HepG2 (cell line): ENCODE data around the gene FTL. TPM values are rescaled to one million over a fixed set of nuclear protein-coding genes. Genes with fewer than 3 reads are reported as not detected.

Source experiments
- ATAC-seq: fragments of 200-7000 bp; cut with Tn5 transposase; 3 replicates; pipeline ENCODE4 v1.9.1; 2020; ENCODE audit warnings: mild to moderate bottlenecking, moderate library complexity
- BruUV-seq: library from RNA; stranded (reverse); fragments of 400-500 nt; replicated peaks from 2 replicates; lab custom pipeline; 2021; lab: Mats Ljungman, UMichigan
- CTCF ChIA-PET: fragments of 300-600 bp; formaldehyde crosslinking; extraction: SDS; loops from one replicate; lab custom pipeline; 2021; ENCODE audit warnings: low total read pairs, inconsistent platforms, low intra/inter-chr PET ratio; lab: Yijun Ruan, JAX
- POLR2A ChIA-PET: fragments of 350-600 bp; sonication (Branson Sonifier 250); formaldehyde crosslinking; loops from one replicate; lab custom pipeline; 2020; ENCODE audit warnings: antibody characterized with exemption, inconsistent platforms; lab: Yijun Ruan, JAX
- DNase-seq: peaks from one replicate; pipeline ENCODE4 v3.0.0-alpha.2; 2015; ENCODE audit warnings: low spot score
- FAIRE-seq: peaks from 3 replicates; lab custom pipeline; 2011; peaks lifted over from hg19 to GRCh38; lab: Jason Lieb, UNC
- H2AFZ ChIP-seq: one replicate; pipeline ENCODE4 v1.6.1; 2011; ENCODE audit warnings: low read length, inconsistent platforms
- H3K27ac ChIP-seq: fragments of 300-600 bp; 3 replicates; pipeline ENCODE4 v1.8.0; 2011; ENCODE audit warnings: mixed run types, mild to moderate bottlenecking, mixed read lengths, low read length, inconsistent platforms; ENCODE audit not compliant: insufficient read depth; ENCODE audit errors: extremely low read length
- H3K27me3 ChIP-seq, 2 experiments: fragments of 200-600 bp in 1 of 2; 2 replicates in 1 of 2; 3 replicates in 1 of 2; pipeline versions ENCODE4 v1.6.0 to v1.8.0; 2011; ENCODE audit warnings: low read length in 2 of 2, mild to moderate bottlenecking in 2 of 2, moderate library complexity in 2 of 2, inconsistent platforms in 1 of 2; ENCODE audit not compliant: insufficient read depth in 2 of 2, control insufficient read depth in 1 of 2
- H3K36me3 ChIP-seq, 2 experiments: fragments of 200-600 bp in 1 of 2; replicated peaks in 1 of 2; 2 replicates in 1 of 2; 3 replicates in 1 of 2; pipeline versions ENCODE4 v1.5.1 to v1.8.0; 2011; ENCODE audit warnings: low read length in 2 of 2, inconsistent platforms in 1 of 2; ENCODE audit not compliant: insufficient read depth in 2 of 2, control insufficient read depth in 1 of 2
- H3K4me1 ChIP-seq: 2 replicates; pipeline ENCODE4 v1.5.1; 2012; ENCODE audit warnings: low read length, inconsistent platforms; ENCODE audit not compliant: insufficient read depth
- H3K4me2 ChIP-seq: 2 replicates; pipeline ENCODE4 v1.6.0; 2011; ENCODE audit warnings: low read depth, low read length, inconsistent platforms
- H3K4me3 ChIP-seq, 3 experiments: fragments of 200-600 bp in 1 of 3; sonication (generic), shearing (Covaris generic) in 1 of 3; replicated peaks in 1 of 3; 2 replicates each; pipeline ENCODE4 v1.5.1; 2011 to 2016; ENCODE audit warnings: low read length in 3 of 3, inconsistent platforms in 2 of 3, low read depth in 2 of 3, mild to moderate bottlenecking in 2 of 3, control low read depth in 1 of 3, mixed read lengths in 1 of 3; ENCODE audit not compliant: insufficient read depth in 1 of 3
- H3K79me2 ChIP-seq: one replicate; pipeline ENCODE4 v1.6.1; 2011; ENCODE audit warnings: low read length, inconsistent platforms; ENCODE audit not compliant: insufficient read depth
- H3K9ac ChIP-seq: 2 replicates; pipeline ENCODE4 v1.6.0; 2011; ENCODE audit warnings: mild to moderate bottlenecking, low read depth, low read length, inconsistent platforms; ENCODE audit not compliant: insufficient read depth
- H3K9me3 ChIP-seq: 2 replicates; pipeline ENCODE4 v1.5.1; 2012; ENCODE audit warnings: mild to moderate bottlenecking, low read length
- H4K20me1 ChIP-seq: 2 replicates; pipeline ENCODE4 v1.6.0; 2011; ENCODE audit warnings: inconsistent platforms, mild to moderate bottlenecking, low read length, moderate library complexity; ENCODE audit not compliant: insufficient read depth
- ADNP ChIP-seq: sonication (generic); formaldehyde crosslinking; IDR thresholded peaks from 2 replicates; pipeline ENCODE4 v1.4.0; 2020; ENCODE audit warnings: missing genetic modification reagents
- AGO2 ChIP-seq: fragments of 200-400 bp; formaldehyde crosslinking; optimal IDR thresholded peaks from 2 replicates; pipeline ENCODE3; 2017; ENCODE audit warnings: mild to moderate bottlenecking, low read depth, low read length, moderate library complexity
- ARID5B ChIP-seq: IDR thresholded peaks from 2 replicates; pipeline ENCODE4 v1.4.0; 2020; ENCODE audit warnings: mild to moderate bottlenecking, missing genetic modification reagents
- ATF6 ChIP-seq: sonication (generic); formaldehyde crosslinking; conservative IDR thresholded peaks from 2 replicates; pipeline ENCODE4 v1.4.0; 2020; ENCODE audit warnings: missing genetic modification reagents
- CBX2 ChIP-seq, 2 experiments: fragments of 200-600 bp in 1 of 2; sonication (generic); formaldehyde crosslinking in 1 of 2; IDR thresholded peaks; 2 replicates each; pipeline versions ENCODE4 v1.7.0 to v1.8.1; 2018 to 2022; ENCODE audit warnings: low read depth in 2 of 2, low read length in 1 of 2, mild to moderate bottlenecking in 1 of 2, missing genetic modification reagents in 1 of 2
- DR1 ChIP-seq: sonication (generic); formaldehyde crosslinking; IDR thresholded peaks from 2 replicates; pipeline ENCODE4 v1.8.0; 2021; ENCODE audit warnings: mild to moderate bottlenecking, missing genetic modification reagents, inconsistent platforms
- MIER3 ChIP-seq: IDR thresholded peaks from 2 replicates; pipeline ENCODE4 v1.6.1; 2016; ENCODE audit warnings: missing compliant biosample characterization, borderline replicate concordance
- MYC ChIP-seq: sonication (generic); formaldehyde crosslinking; IDR thresholded peaks from 2 replicates; pipeline ENCODE4 v1.9.0; 2021; ENCODE audit warnings: missing genetic modification reagents, borderline replicate concordance
- NAIF1 ChIP-seq: sonication (generic); formaldehyde crosslinking; IDR thresholded peaks from 2 replicates; pipeline ENCODE4 v1.5.0; 2020; ENCODE audit warnings: mild to moderate bottlenecking, missing genetic modification reagents, borderline replicate concordance
- RBFOX2 ChIP-seq: fragments of 200-400 bp; formaldehyde crosslinking; IDR thresholded peaks from 2 replicates; pipeline ENCODE4 v1.6.1; 2017; ENCODE audit warnings: low read depth, mild to moderate bottlenecking, low read length
- SOX13 ChIP-seq, 3 experiments: fragments of 450-650 bp in 1 of 3; sonication (generic) in 1 of 3; formaldehyde crosslinking in 1 of 3; IDR thresholded peaks in 2 of 3; conservative IDR thresholded peaks in 1 of 3; 2 replicates each; pipeline versions ENCODE4 v1.5.0 to v1.6.1; 2016 to 2020; ENCODE audit warnings: antibody characterized with exemption in 1 of 3, mild to moderate bottlenecking in 1 of 3, missing compliant biosample characterization in 1 of 3, missing genetic modification reagents in 1 of 3, moderate library complexity in 1 of 3
- TARDBP ChIP-seq: sonication (generic); formaldehyde crosslinking; IDR thresholded peaks from 2 replicates; pipeline ENCODE4 v1.8.0; 2022; ENCODE audit warnings: mild to moderate bottlenecking, missing genetic modification reagents
- ZBTB10 ChIP-seq: sonication (generic); formaldehyde crosslinking; IDR thresholded peaks from 2 replicates; pipeline ENCODE4 v1.4.0; 2020; ENCODE audit warnings: missing genetic modification reagents, borderline replicate concordance
- ZNF296 ChIP-seq: sonication (generic); formaldehyde crosslinking; conservative IDR thresholded peaks from 2 replicates; pipeline ENCODE4 v1.5.0; 2020; ENCODE audit warnings: mild to moderate bottlenecking, missing genetic modification reagents
- ZNF557 ChIP-seq: sonication (generic); formaldehyde crosslinking; IDR thresholded peaks from 2 replicates; pipeline ENCODE4 v1.4.0; 2020; ENCODE audit warnings: missing genetic modification reagents
- ZNF615 ChIP-seq: sonication (generic); formaldehyde crosslinking; IDR thresholded peaks from 2 replicates; pipeline ENCODE4 v1.5.0; 2020; ENCODE audit warnings: mild to moderate bottlenecking, missing genetic modification reagents, borderline replicate concordance
- WGBS: methylation state at CpG from one replicate; pipeline ENCODE4 v1.1.6; 2017; ENCODE audit warnings: low lambda C conversion rate; 5-methylcytosine and 5-hydroxymethylcytosine counted together
- in situ Hi-C: cut with HindIII; loops from 2 replicates; pipeline ENCODE4 v1.10.0; 2017; ENCODE audit warnings: low pct_unique_long_range_greater_than_20kb; ENCODE audit not compliant: extremely low pct_ligation_motif_present
- intact Hi-C: fragments of 100-400 bp; cut with micrococcal nuclease; formaldehyde crosslinking; loops from one replicate; pipeline ENCODE4 v1.10.0; 2022; ENCODE audit not compliant: unreplicated experiment
- polyA plus RNA-seq, 8 experiments: library from polyadenylated mRNA; depleted of rRNA in 3 of 8; stranded (reverse) in 7 of 8; unstranded in 1 of 8; fragments of >200 nt; fragmentation: Illumina TruSeq in 4 of 8; extraction: Trizol in 4 of 8; gene quantifications; 2 replicates each; pipeline versions ENCODE4 v1.2.1 to v1.2.3, GENCODE V29; 2011 to 2016; ENCODE audit warnings: low read depth in 4 of 8, missing spikeins in 1 of 8, mixed read lengths in 1 of 8; ENCODE audit not compliant: insufficient read depth in 1 of 8
- total RNA-seq, 5 experiments: library from RNA; depleted of rRNA; stranded (reverse); fragments of >200 nt; fragmentation: Illumina TruSeq; extraction: Trizol; gene quantifications; 2 replicates each; pipeline ENCODE4 v1.2.3, GENCODE V29; 2016; ENCODE audit warnings: low read depth in 1 of 5

Gene FTL
- total and polyA plus RNA-seq, 2 of the 13 experiments (the other 11 are each of a cell fraction or from before 2014, with no cell fraction given), result 2,721 to 8,800 TPM

GRCh38 chr19:48987323-48987722, 22.2 kb downstream of the FTL start:
- Histone ChIP-seq H3K4me3 (no peak overlapping the region), H3K36me3 (peaks cover 13 to 49% of the 10 kb centered on the region in 2 experiments; a peak in 4 of 5 replicates), H2AFZ (no peak overlapping the region), H3K4me2 (no peak overlapping the region), H3K27ac (no peak overlapping the region), H3K79me2 (peaks cover 21% of the 10 kb centered on the region), H4K20me1 (no peaks in the 10 kb centered on the region), H3K27me3 (no peaks in the 10 kb centered on the region; a peak in 1 of 5 replicates), H3K4me1 (peaks cover 23% of the 10 kb centered on the region), H3K9ac (no peak overlapping the region), H3K9me3 (no peaks in the 10 kb centered on the region)
- FAIRE-seq (no peak), DNase-seq (no peak), ATAC-seq (no peak)
- CTCF ChIA-PET, result no interaction called here
- over 99% methylated on average over 6 of the region's 7 CpGs for WGBS
- no TSS peak for BruUV-seq
- POLR2A ChIA-PET, result no interaction called here
- intact Hi-C loops, result no loop called here
- in situ Hi-C loops, result no loop called here
- TF ChIP-seq RBFOX2 (0 out of 2 replicates have a peak, but pooled peaks have one; percentile 34), SOX13 (IDR thresholded peaks at IDR 0.05) (no peak), SOX13 (CRISPR knock-in tag; conservative IDR thresholded peaks at IDR 0.05 in 1 of 2, IDR thresholded peaks at IDR 0.05 in 1 of 2) (no peak), MYC (no peak), ZNF296 (CRISPR knock-in tag) (no peak), AGO2 (peak; percentile 23), ARID5B (no peak), CBX2 (IDR thresholded peaks at IDR 0.05; ENCODE audit: low read depth, low read length) (no peak), CBX2 (CRISPR knock-in tag; IDR thresholded peaks at IDR 0.05; ENCODE audit: low read depth) (no peak), TARDBP (CRISPR knock-in tag) (no peak), ADNP (no peak), NAIF1 (no peak), ZNF615 (CRISPR knock-in tag) (no peak), ATF6 (CRISPR knock-in tag) (no peak), ZBTB10 (CRISPR knock-in tag) (no peak), DR1 (CRISPR knock-in tag) (no peak), ZNF557 (no peak), MIER3 (CRISPR knock-in tag) (no peak)
